GM19452 (cell line): ENCODE results near the gene MMEL1.

Experiments used
- ATAC-seq: cut with Tn5 transposase; IDR thresholded peaks from one replicate; pipeline ENCODE4 v1.9.1; 2021; ENCODE audit not compliant: unreplicated experiment

Gene MMEL1

GRCh38 chr1:2593251-2593878 is 39.5 kb downstream of the MMEL1 start:
- ATAC-seq, result no peak

GRCh38 chr1:2592672-2593071 is 40.1 kb downstream of the MMEL1 start:
- ATAC-seq, result no peak

GRCh38 chr1:2591581-2592261 is 41.1 kb downstream of the MMEL1 start:
- no peak for ATAC-seq

GRCh38 chr1:2591233-2591580 is 41.6 kb downstream of the MMEL1 start:
- no peak for ATAC-seq

- no peak for ATAC-seq
Measured at GRCh38 chr1:2590233-2591141, 42.3 kb downstream of the MMEL1 start.

- ATAC-seq, result no peak
Measured at GRCh38 chr1:2589431-2590232, 43.2 kb downstream of the MMEL1 start.

GRCh38 chr1:2588661-2589430 is 44.0 kb downstream of the MMEL1 start:
- no peak for ATAC-seq

GRCh38 chr1:2587860-2588571 is 44.8 kb downstream of the MMEL1 start:
- ATAC-seq, result no peak

GRCh38 chr1:2587071-2587859 is 45.6 kb downstream of the MMEL1 start:
- peak; percentile 3 for ATAC-seq

GRCh38 chr1:2586154-2587070 is 46.4 kb downstream of the MMEL1 start, which contains the start of gene PRXL2B:
Gene PRXL2B, plus strand, starts transcription at chr1:2586777. Its CDS starts 109 bp downstream, at chr1:2586886.
- ATAC-seq, result peak; percentile 59

- ATAC-seq, result peak; percentile 38
Measured at GRCh38 chr1:2585318-2586092, 47.3 kb downstream of the MMEL1 start.

GRCh38 chr1:2584686-2585317 is 48.0 kb downstream of the MMEL1 start:
- peak; percentile 7 for ATAC-seq

GRCh38 chr1:2583871-2584351 is 48.9 kb downstream of the MMEL1 start:
- no peak for ATAC-seq

- ATAC-seq, result no peak
Measured at GRCh38 chr1:2583331-2583791, 49.5 kb downstream of the MMEL1 start.

- no peak for ATAC-seq
Measured at GRCh38 chr1:2582391-2582790, 50.4 kb downstream of the MMEL1 start.

GRCh38 chr1:2580691-2581090 is 52.1 kb downstream of the MMEL1 start:
- ATAC-seq, result no peak
